GM18520 (cell line): ENCODE measurements around the gene C5orf58.

Experiments
- ATAC-seq: cut with Tn5 transposase; IDR thresholded peaks from one replicate; pipeline ENCODE4 v1.9.1; 2021; ENCODE audit not compliant: unreplicated experiment

C5orf58 gene

GRCh38 chr5:170278611-170279458, 46.0 kb downstream of the C5orf58 start:
- peak; percentile 65 for ATAC-seq

- ATAC-seq = no peak
Measured at GRCh38 chr5:170279459-170279817, 46.7 kb downstream of the C5orf58 start.

GRCh38 chr5:170280011-170280493, 47.3 kb downstream of the C5orf58 start:
- ATAC-seq = no peak

- ATAC-seq = no peak
Measured at GRCh38 chr5:170283296-170283695, 50.5 kb downstream of the C5orf58 start.

- ATAC-seq = no peak
Measured at GRCh38 chr5:170284231-170284630, 51.4 kb downstream of the C5orf58 start.

GRCh38 chr5:170285181-170285580, 52.4 kb downstream of the C5orf58 start:
- ATAC-seq = no peak

GRCh38 chr5:170286386-170286925, 53.7 kb downstream of the C5orf58 start:
- ATAC-seq = no peak

GRCh38 chr5:170287532-170287931, 54.7 kb downstream of the C5orf58 start:
- no peak for ATAC-seq

- no peak for ATAC-seq
Measured at GRCh38 chr5:170288151-170288550, 55.4 kb downstream of the C5orf58 start.

- ATAC-seq = no peak
Measured at GRCh38 chr5:170288551-170288950, 55.8 kb downstream of the C5orf58 start.

GRCh38 chr5:170289121-170289520, 56.3 kb downstream of the C5orf58 start:
- ATAC-seq = no peak

GRCh38 chr5:170289764-170290163, 57.0 kb downstream of the C5orf58 start:
- ATAC-seq = no peak

- ATAC-seq = no peak
Measured at GRCh38 chr5:170290498-170290897, 57.7 kb downstream of the C5orf58 start.

- no peak for ATAC-seq
Measured at GRCh38 chr5:170292179-170293104, 59.7 kb downstream of the C5orf58 start.

- peak; percentile 84 for ATAC-seq
Measured at GRCh38 chr5:170293273-170293672, 60.5 kb downstream of the C5orf58 start.

- no peak for ATAC-seq
Measured at GRCh38 chr5:170294057-170294456, 61.3 kb downstream of the C5orf58 start.

- no peak for ATAC-seq
Measured at GRCh38 chr5:170294556-170294955, 61.8 kb downstream of the C5orf58 start.
